Peyer's patch (tissue), 4 donors: ENCODE results near the gene ZNF692.

Source experiments
- CTCF ChIP-seq, 6 experiments: fragments of 450-650 bp in 4 of 6; fragments of 200-600 bp in 2 of 6; sonication (generic) in 1 of 6; IDR thresholded peaks; one replicate each; pipeline ENCODE4 v1.5.1; 2017 to 2019; ENCODE audit warnings: antibody characterized with exemption in 6 of 6, mild to moderate bottlenecking in 3 of 6, moderate library complexity in 1 of 6
- POLR2A ChIP-seq, 2 donors: fragments of 450-650 bp; IDR thresholded peaks; one replicate each; pipeline ENCODE4 v1.5.1; 2017; ENCODE audit warnings: antibody characterized with exemption in 2 of 2, mild to moderate bottlenecking in 2 of 2, moderate library complexity in 2 of 2

- no peak for TF ChIP-seq CTCF (IDR thresholded peaks at IDR 0.05)
- no peak for TF ChIP-seq POLR2A (IDR thresholded peaks at IDR 0.05)
These were observed 15.2 kb downstream of the ZNF692 start for GRCh38 chr1:248843687-248844086.
